ENCODE measurements around the gene IRF4. TPM values are rescaled to one million over a fixed set of nuclear protein-coding genes. Genes with fewer than 3 reads are reported as not detected.

Gene IRF4
- total RNA-seq, 4 donors from 2014 or later, result 0.89 to 7.4 (median 3.2) TPM

GRCh38 chr6:421211-421610, 29.7 kb downstream of the IRF4 start:
- TF ChIP-seq, protein P1, sequence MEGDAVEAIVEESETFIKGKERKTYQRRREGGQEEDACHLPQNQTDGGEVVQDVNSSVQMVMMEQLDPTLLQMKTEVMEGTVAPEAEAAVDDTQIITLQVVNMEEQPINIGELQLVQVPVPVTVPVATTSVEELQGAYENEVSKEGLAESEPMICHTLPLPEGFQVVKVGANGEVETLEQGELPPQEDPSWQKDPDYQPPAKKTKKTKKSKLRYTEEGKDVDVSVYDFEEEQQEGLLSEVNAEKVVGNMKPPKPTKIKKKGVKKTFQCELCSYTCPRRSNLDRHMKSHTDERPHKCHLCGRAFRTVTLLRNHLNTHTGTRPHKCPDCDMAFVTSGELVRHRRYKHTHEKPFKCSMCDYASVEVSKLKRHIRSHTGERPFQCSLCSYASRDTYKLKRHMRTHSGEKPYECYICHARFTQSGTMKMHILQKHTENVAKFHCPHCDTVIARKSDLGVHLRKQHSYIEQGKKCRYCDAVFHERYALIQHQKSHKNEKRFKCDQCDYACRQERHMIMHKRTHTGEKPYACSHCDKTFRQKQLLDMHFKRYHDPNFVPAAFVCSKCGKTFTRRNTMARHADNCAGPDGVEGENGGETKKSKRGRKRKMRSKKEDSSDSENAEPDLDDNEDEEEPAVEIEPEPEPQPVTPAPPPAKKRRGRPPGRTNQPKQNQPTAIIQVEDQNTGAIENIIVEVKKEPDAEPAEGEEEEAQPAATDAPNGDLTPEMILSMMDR (IDR thresholded peaks at IDR 0.05), result no peak
- TF ChIP-seq EP300 (IDR thresholded peaks at IDR 0.05), result no peak
- peaks cover 27% of the 10 kb centered on the region for H3K27me3 ChIP-seq
- H3K27ac ChIP-seq, result no peak overlapping the region
- no peaks in the 10 kb centered on the region for H3K36me3 ChIP-seq
- no peaks in the 10 kb centered on the region for H3K4me1 ChIP-seq
- 93 to 98% methylated on average over 7 of the region's 7 CpGs for WGBS, 2 donors (ENCODE audit: low coverage in 1 of 2)
- ATAC-seq, result no peak
- peaks cover 0 to 9% (median 0%) of the 10 kb centered on the region in 3 donors for H3K9me3 ChIP-seq
- H3K4me3 ChIP-seq, result no peak overlapping the region

- Histone ChIP-seq H3K27me3 (peaks cover 25% of the 10 kb centered on the region), H3K9me3 (peaks cover 0 to 9% (median 0%) of the 10 kb centered on the region in 3 donors), H3K4me3 (no peak overlapping the region), H3K27ac (no peak overlapping the region), H3K4me1 (no peaks in the 10 kb centered on the region), H3K36me3 (no peaks in the 10 kb centered on the region)
- peak; percentile 53 for ATAC-seq
- TF ChIP-seq POLR2A (IDR thresholded peaks at IDR 0.05) (no peak), EP300 (IDR thresholded peaks at IDR 0.05) (no peak), POLR2AphosphoS5 (IDR thresholded peaks at IDR 0.05) (peak; percentile 26)
- TF ChIP-seq, protein P1 (IDR thresholded peaks at IDR 0.05), result no peak
- WGBS, 2 donors (ENCODE audit: low coverage in 1 of 2), result 39 to 46% methylated on average over 6 of the region's 6 CpGs
Measured at GRCh38 chr6:422433-423054, 31.0 kb downstream of the IRF4 start.

GRCh38 chr6:423055-423798, 31.7 kb downstream of the IRF4 start:
- no peak overlapping the region for H3K4me3 ChIP-seq
- no peaks in the 10 kb centered on the region for H3K4me1 ChIP-seq
- TF ChIP-seq EP300 (IDR thresholded peaks at IDR 0.05), result no peak
- no peak for TF ChIP-seq POLR2AphosphoS5 (IDR thresholded peaks at IDR 0.05)
- TF ChIP-seq, protein P1 (IDR thresholded peaks at IDR 0.05), result no peak
- TF ChIP-seq POLR2A (IDR thresholded peaks at IDR 0.05), result no peak
- no peak for ATAC-seq
- H3K36me3 ChIP-seq, result no peaks in the 10 kb centered on the region
- 81 to 91% methylated on average over 6 to 9 of the region's 11 CpGs for WGBS, 2 donors (ENCODE audit: low coverage in 1 of 2)
- no peak overlapping the region for H3K27ac ChIP-seq
- H3K27me3 ChIP-seq, result peaks cover 30% of the 10 kb centered on the region
- H3K9me3 ChIP-seq, result peaks cover 0 to 9% (median 0%) of the 10 kb centered on the region in 3 donors

- 95% methylated on average over 20 of the region's 39 CpGs; no CpG with 5 or more reads in 1 of the 2 donors for WGBS, 2 donors (ENCODE audit: low coverage in 1 of 2)
- ATAC-seq, result no peak
Measured at GRCh38 chr6:423799-424345, 32.3 kb downstream of the IRF4 start.

More at GRCh38 chr6:423799-424345, 32.3 kb downstream of the IRF4 start:
- peaks cover 0 to 9% (median 0%) of the 10 kb centered on the region in 3 donors for H3K9me3 ChIP-seq
- TF ChIP-seq EP300 (IDR thresholded peaks at IDR 0.05) (no peak), POLR2AphosphoS5 (IDR thresholded peaks at IDR 0.05) (no peak), POLR2A (IDR thresholded peaks at IDR 0.05) (no peak)
- TF ChIP-seq, protein P1 (IDR thresholded peaks at IDR 0.05), result no peak
- H3K27ac ChIP-seq, result no peak overlapping the region
- H3K4me3 ChIP-seq, result no peak overlapping the region
- no peaks in the 10 kb centered on the region for H3K36me3 ChIP-seq
- H3K4me1 ChIP-seq, result no peaks in the 10 kb centered on the region
- H3K27me3 ChIP-seq, result peaks cover 30% of the 10 kb centered on the region
